IPS DF 6.9 (cell line): Measurements from ENCODE around the gene STXBP6.
"Not testable (repeated sequence)": the region's sequence is repeated elsewhere in the genome, so short reads cannot be mapped to it uniquely, and the experiment has no call there.

Source experiments
- DNase-seq: peaks from one replicate; pipeline ENCODE4 v3.0.0-alpha.2; 2013; ENCODE audit warnings: low read depth, low spot score
- H3K27ac ChIP-seq: one replicate; pipeline ENCODE4 v1.5.1; 2013; ENCODE audit warnings: low read length, control low read depth
- H3K27me3 ChIP-seq: 2 replicates; pipeline ENCODE4 v1.6.1; 2013; ENCODE audit warnings: mild to moderate bottlenecking, low read length; ENCODE audit not compliant: control insufficient read depth, insufficient read depth
- H3K36me3 ChIP-seq: 2 replicates; pipeline ENCODE4 v1.6.1; 2013; ENCODE audit warnings: low read length; ENCODE audit not compliant: control insufficient read depth, insufficient read depth
- H3K4me1 ChIP-seq: 2 replicates; pipeline ENCODE4 v1.6.1; 2013; ENCODE audit warnings: low read length; ENCODE audit not compliant: control insufficient read depth, insufficient read depth
- H3K4me3 ChIP-seq: 2 replicates; pipeline ENCODE4 v1.5.1; 2013; ENCODE audit warnings: mild to moderate bottlenecking, low read length
- H3K9me3 ChIP-seq: 2 replicates; pipeline ENCODE4 v1.6.1; 2013; ENCODE audit warnings: low read length, inconsistent platforms; ENCODE audit not compliant: control insufficient read depth, insufficient read depth
- WGBS: extraction: QIAGEN DNeasy Blood & Tissue Kit; methylation state at CpG from one replicate; pipeline ENCODE4 v1.1.7; 2013; ENCODE audit warnings: mixed read lengths, missing lambda C conversion rate; ENCODE audit not compliant: insufficient read length, insufficient coverage; 5-methylcytosine and 5-hydroxymethylcytosine counted together

The STXBP6 gene

GRCh38 chr14:24940213-24940783, 109.6 kb downstream of the STXBP6 start:
- Histone ChIP-seq H3K27me3 (no peaks in the 10 kb centered on the region), H3K9me3 (no peaks in the 10 kb centered on the region), H3K36me3 (no peaks in the 10 kb centered on the region), H3K27ac (no peak overlapping the region), H3K4me3 (no peak overlapping the region), H3K4me1 (peaks cover 1% of the 10 kb centered on the region; the same call in 1 of the 2 replicates)
- DNase-seq, result no peak
- no CpG with 5 or more reads among the region's 5 CpGs for WGBS

- no peak for DNase-seq
- Histone ChIP-seq H3K9me3 (no peaks in the 10 kb centered on the region), H3K4me1 (peaks cover 1% of the 10 kb centered on the region; the same call in 1 of the 2 replicates), H3K27me3 (no peaks in the 10 kb centered on the region), H3K36me3 (no peaks in the 10 kb centered on the region), H3K27ac (no peak overlapping the region), H3K4me3 (no peak overlapping the region)
- no CpG with 5 or more reads among the region's 1 CpG for WGBS
Measured at GRCh38 chr14:24938593-24938992, 111.4 kb downstream of the STXBP6 start.

- no peaks in the 10 kb centered on the region for H3K27me3 ChIP-seq
- no peak for DNase-seq
- no peak overlapping the region for H3K27ac ChIP-seq
- H3K4me1 ChIP-seq, result peaks cover under 1% of the 10 kb centered on the region; the same call in 1 of the 2 replicates
- no peak overlapping the region for H3K4me3 ChIP-seq
- no peaks in the 10 kb centered on the region for H3K36me3 ChIP-seq
- H3K9me3 ChIP-seq, result no peaks in the 10 kb centered on the region
- WGBS, result 100% methylated on average over 1 of the region's 1 CpG
Measured at GRCh38 chr14:24937300-24937699, 112.6 kb downstream of the STXBP6 start.

- H3K4me1 ChIP-seq, H3K36me3 ChIP-seq, DNase-seq, H3K27ac ChIP-seq, H3K9me3 ChIP-seq, H3K4me3 ChIP-seq, H3K27me3 ChIP-seq: not testable (repeated sequence)
- WGBS, result no CpG with 5 or more reads among the region's 2 CpGs
Measured at GRCh38 chr14:24936773-24937172, 113.2 kb downstream of the STXBP6 start.

GRCh38 chr14:24935796-24936195, 114.2 kb downstream of the STXBP6 start:
- H3K4me3 ChIP-seq, result no peak overlapping the region
- no peak for DNase-seq
- no peaks in the 10 kb centered on the region for H3K4me1 ChIP-seq
- H3K27me3 ChIP-seq, result no peaks in the 10 kb centered on the region
- no CpG with 5 or more reads among the region's 1 CpG for WGBS
- H3K9me3 ChIP-seq, result no peaks in the 10 kb centered on the region
- no peaks in the 10 kb centered on the region for H3K36me3 ChIP-seq
- no peak overlapping the region for H3K27ac ChIP-seq

- Histone ChIP-seq H3K4me1 (peaks cover 4% of the 10 kb centered on the region), H3K9me3 (no peaks in the 10 kb centered on the region), H3K4me3 (no peak overlapping the region), H3K27ac (no peak overlapping the region), H3K36me3 (no peaks in the 10 kb centered on the region), H3K27me3 (no peaks in the 10 kb centered on the region)
- no CpG with 5 or more reads among the region's 1 CpG for WGBS
- no peak for DNase-seq
Measured at GRCh38 chr14:24928386-24928900, 121.5 kb downstream of the STXBP6 start.

- DNase-seq, result no peak
- no peaks in the 10 kb centered on the region for H3K9me3 ChIP-seq
- no peak overlapping the region for H3K4me3 ChIP-seq
- H3K27me3 ChIP-seq, result no peaks in the 10 kb centered on the region
- H3K36me3 ChIP-seq, result no peaks in the 10 kb centered on the region
- WGBS, result no CpG with 5 or more reads among the region's 4 CpGs
- H3K27ac ChIP-seq, result no peak overlapping the region
- peaks cover 4% of the 10 kb centered on the region for H3K4me1 ChIP-seq
Measured at GRCh38 chr14:24927809-24928208, 122.1 kb downstream of the STXBP6 start.

GRCh38 chr14:24925771-24926374, 124.1 kb downstream of the STXBP6 start:
- no peak overlapping the region for H3K27ac ChIP-seq
- H3K9me3 ChIP-seq, result no peaks in the 10 kb centered on the region
- no peaks in the 10 kb centered on the region for H3K27me3 ChIP-seq
- DNase-seq, result no peak
- no CpG with 5 or more reads among the region's 5 CpGs for WGBS
- no peaks in the 10 kb centered on the region for H3K36me3 ChIP-seq
- peaks cover 4% of the 10 kb centered on the region for H3K4me1 ChIP-seq
- no peak overlapping the region for H3K4me3 ChIP-seq

GRCh38 chr14:24924544-24924943, 125.4 kb downstream of the STXBP6 start:
- Histone ChIP-seq H3K36me3 (no peaks in the 10 kb centered on the region), H3K4me3 (no peak overlapping the region), H3K4me1 (peaks cover 4% of the 10 kb centered on the region), H3K9me3 (no peaks in the 10 kb centered on the region), H3K27ac (no peak overlapping the region), H3K27me3 (no peaks in the 10 kb centered on the region)
- WGBS, result no CpG with 5 or more reads among the region's 3 CpGs
- no peak for DNase-seq

- no peaks in the 10 kb centered on the region for H3K9me3 ChIP-seq
- H3K27me3 ChIP-seq, result no peaks in the 10 kb centered on the region
- WGBS, result no CpG with 5 or more reads among the region's 1 CpG
- H3K4me1 ChIP-seq, result peaks cover 3% of the 10 kb centered on the region; the same call in 1 of the 2 replicates
- no peak overlapping the region for H3K27ac ChIP-seq
- no peaks in the 10 kb centered on the region for H3K36me3 ChIP-seq
- no peak for DNase-seq
- no peak overlapping the region for H3K4me3 ChIP-seq
Measured at GRCh38 chr14:24921903-24922302, 128.0 kb downstream of the STXBP6 start.
